NOMO-1 treated with dmso at 0.1 percent for 144 hours (cell line): ENCODE results near the gene GNG8.

Experiments used
- DNase-seq: peaks from one replicate; lab custom pipeline; 2025; ENCODE audit not compliant: unreplicated experiment; lab: John Stamatoyannopoulos, UW

Gene GNG8

DNA sequence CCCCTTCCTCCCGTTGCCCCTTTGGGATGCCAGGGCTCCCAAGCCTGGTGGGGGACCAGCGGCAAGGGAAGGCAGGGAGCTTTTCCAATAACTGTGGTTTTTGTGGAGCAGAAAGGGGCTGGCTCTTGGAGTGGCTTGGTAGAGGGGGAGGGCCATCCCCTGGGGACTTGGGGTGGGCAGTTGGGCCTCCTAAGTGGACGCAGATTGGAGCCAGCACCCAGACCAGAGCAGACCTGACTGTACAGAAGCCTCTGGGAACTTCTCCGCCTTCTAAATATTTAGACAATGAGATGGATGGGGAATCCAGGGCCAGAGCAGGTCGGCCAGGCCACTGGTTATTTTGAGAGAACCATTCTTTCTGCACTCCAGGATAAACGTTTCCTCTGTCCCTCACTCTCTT is 15.3 kb downstream of the GNG8 start:
- DNase-seq, result no peak

DNA sequence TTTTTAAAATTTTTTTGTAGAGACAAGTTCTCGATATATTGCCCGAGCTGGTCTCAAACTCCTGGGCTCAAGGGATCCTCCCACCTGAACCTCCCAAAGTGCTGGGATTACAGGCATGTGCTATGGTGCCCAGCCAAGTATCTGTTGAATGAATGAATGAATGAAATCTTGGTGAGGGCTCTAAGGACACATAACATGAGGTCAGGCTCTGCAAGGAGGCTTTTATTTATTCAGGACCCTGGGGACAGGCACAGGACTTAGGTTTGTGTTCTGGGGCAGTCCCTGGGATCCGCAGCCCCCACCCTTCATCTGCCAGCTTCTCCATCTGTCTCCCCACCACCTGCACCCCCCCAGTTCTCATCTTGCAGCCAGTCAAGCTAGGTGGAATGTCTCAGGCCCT is 15.7 kb downstream of the GNG8 start:
- no peak for DNase-seq

DNA sequence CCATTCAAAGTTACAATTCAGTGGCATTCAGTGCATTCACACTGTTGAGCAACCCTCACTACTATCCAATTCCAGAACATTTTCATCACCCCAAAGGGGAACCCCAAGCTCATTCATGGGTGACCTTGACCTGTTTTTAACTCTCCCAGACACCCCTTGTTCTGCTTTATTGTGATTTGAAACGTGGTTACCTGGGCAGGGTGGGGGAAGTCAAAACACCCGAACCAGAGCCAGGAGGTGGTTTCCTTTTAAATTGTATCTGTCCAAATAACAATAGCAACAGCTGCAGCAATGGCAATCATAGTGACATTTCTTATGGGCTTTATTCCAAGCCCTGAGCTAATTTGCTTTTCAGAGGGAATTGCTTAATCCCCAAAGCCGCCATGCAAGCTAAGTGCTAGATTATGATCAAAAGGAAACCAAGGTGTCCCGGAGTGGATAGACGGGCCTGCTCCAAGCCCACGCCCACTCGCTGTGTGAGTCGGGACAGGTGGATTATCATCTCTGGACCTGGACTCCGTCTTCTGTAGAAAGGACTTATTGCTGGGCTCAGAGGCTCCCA is 17.3 kb downstream of the GNG8 start:
- no peak for DNase-seq

DNA sequence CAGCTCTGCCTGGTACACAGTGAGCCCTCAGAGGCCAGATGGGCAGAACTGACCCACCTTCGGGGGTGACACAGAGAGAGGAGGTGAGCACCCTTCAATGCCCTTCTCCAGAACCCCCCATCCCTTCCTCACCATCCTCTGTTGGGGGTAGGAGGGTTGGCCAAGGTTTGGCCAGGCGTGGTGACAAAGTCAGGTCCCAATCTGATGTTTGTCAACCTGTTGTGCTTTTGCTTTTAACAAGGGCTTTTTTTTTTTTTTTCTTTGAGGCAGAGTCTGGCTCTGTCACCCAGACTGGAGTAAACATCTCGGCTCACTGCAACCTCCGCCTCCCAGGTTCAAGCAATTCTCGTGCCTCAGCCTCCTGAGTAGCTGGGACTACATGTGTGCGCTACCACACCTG is 18.4 kb downstream of the GNG8 start:
- DNase-seq, result no peak

DNA sequence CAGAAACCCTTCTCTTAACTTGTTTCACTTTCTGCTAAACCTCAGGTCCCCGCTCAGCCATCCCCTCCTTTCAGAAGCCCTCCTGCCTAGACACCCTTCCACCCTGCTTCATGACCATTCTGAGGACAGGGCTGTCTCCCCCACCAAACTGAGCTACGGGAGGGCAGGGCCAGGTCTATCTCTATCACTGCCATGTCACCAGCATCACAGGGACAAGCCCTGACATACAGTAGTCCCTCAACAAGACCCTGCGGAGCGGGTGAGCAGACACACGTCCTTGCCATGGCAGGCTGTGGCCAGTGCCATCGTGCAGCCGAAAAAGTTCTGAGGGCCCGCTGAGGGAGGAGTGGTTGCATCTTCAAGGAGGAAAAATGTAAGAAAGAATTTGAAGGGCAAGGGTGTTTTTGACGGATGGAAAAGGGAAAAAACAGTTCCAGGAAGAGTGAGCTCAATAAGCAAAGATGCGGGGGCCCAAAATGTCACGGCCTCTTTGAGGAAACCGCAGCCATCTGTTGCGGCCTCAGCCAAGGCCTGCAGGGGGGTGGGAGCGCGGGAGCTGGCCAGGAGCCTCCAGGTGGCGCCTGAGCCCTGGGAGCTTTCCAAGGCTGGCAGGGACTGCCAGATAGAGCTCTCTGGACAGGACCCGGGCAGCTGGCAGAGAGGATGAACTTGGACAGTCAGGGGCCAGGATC is 19.2 kb downstream of the GNG8 start:
- no peak for DNase-seq

DNA sequence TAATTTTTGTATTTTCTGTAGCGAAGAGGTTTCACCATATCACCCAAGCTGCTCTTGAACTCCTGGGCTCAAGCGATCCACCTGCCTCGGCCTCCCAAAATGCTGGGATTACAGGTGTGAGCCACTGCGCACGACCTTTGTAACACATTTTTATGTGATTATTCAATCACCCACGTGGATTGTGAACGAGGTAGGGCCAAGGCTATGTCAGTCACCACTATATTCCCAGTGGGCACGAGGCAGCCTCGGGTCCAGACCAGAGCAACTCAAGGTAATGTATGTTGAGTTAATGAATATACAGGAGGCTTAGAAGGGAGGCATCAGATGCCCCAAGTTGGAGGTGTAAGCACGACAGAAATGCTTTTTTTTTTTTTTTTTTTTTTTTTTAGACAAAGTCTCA is 20.0 kb downstream of the GNG8 start:
- DNase-seq, result no peak

DNA sequence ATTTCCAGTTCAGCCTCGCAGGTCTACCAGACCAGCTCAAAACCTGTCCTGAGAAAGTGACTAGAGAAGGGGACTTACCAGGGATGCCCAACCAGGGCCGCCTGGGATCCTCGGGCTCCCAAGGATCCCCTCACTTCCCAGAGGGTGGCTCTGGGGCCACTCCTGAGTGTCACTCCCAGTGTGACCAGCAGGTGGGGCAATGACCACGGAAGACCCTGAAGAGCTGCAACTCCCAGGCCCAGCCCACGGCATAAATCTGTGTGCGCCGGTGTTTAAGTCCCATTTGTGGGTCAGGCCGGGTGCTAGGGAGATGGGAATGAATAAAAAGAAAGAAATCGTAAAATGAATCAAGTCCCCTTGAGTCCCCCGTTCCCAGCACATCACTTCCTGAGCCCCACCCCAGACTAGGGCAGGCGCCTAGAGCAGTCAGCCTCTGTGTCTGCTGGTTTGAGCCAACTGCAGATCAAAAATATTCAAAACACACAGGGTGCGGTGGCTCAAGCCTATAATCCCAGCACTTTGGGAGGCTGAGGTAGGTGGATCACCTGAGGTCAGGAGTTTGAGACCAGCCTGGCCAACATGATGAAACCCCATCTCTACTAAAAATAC is 21.8 kb downstream of the GNG8 start:
- no peak for DNase-seq

DNA sequence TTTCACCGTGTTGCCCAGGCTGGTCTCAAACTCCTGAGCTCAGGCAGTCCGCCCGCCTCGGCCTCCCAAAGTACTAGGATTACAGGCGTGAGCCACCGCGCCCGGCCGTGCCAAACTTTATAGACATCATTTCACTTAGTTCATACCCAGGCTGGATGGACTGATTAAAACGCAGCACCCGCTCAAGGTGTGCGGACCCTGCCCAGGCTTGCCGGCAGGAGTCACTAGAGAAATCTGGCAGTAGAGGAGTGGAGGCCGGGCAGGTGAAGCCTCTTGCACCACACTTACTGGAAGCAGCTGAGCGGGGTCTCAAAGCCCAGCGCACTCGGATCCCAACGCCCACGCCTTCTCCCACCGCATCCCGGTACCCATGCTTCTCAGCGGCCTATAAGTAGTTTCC is 22.5 kb downstream of the GNG8 start:
- no peak for DNase-seq

DNA sequence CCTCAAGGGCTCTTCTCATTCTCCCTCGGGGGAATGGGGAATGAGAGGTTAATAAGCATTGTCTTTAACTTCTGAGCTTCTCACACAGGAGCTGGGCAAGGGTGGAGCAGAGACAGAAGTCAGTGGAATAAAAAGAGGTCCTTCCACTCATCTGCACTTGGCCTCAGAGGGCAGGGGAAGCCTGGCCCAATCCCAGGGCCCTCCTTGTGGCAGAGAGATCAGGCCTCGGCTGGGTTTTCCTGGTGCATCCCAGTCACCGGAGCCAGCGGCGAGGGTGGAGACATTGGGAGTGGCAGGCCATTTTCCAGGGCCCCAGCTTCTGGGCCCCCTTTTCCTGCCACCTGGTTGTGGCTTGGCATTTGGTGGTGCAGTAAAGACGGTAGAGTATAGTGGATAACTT is 24.2 kb downstream of the GNG8 start:
- no peak for DNase-seq

DNA sequence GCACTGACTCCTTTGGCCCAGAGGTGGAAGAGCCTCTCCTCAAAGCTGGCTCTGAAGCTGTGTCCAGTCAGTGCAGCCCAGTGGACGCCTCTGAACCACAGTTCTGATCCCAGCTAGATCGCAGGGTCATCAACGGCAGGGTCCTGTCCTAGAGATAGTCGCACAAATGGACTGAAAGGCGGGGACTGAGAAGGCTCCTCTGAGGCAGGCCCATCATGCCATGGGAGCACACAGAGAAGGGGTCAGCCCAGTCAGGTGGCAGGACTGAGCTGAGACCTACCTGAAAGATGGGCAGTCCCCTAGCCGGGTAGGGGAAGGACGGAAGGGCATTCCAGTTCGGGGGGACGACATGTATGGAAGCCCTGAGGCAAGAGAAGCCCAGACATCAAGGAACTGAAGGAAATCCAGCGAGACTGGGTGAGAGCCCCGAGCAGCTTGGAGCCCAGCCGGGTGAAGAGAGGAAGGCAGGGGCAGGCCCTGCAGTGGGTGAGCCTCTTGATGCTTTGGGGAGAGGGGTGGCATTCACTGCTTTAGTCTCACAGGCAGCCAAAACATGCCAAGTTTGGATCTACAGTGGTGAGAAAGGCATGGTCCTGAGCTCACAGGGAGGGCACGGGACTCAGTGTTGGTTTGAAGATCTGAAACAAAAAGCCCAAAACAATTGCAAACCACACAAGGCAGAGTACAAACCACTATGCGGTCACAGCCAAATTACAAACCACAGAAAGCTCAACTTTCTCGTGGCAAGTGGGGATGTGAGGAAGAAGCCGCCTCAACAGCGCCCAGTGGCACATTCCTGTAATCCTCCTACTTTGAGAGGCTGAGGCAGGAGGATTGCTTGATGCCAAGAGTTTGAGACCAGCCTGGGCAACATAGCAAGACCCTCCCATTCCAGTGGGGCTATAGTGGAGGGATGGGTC is 24.9 kb downstream of the GNG8 start:
- DNase-seq, result no peak

DNA sequence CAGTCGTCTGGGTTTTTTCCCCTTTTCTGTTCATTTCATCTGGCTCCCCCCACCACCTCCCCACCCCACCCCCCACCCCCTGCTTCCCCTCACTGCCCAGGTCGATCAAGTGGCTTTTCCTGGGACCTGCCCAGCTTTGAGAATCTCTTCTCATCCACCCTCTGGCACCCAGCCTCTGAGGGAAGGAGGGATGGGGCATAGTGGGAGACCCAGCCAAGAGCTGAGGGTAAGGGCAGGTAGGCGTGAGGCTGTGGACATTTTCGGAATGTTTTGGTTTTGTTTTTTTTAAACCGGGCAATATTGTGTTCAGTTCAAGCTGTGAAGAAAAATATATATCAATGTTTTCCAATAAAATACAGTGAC is 25.6 kb downstream of the GNG8 start:
- DNase-seq, result no peak

DNA sequence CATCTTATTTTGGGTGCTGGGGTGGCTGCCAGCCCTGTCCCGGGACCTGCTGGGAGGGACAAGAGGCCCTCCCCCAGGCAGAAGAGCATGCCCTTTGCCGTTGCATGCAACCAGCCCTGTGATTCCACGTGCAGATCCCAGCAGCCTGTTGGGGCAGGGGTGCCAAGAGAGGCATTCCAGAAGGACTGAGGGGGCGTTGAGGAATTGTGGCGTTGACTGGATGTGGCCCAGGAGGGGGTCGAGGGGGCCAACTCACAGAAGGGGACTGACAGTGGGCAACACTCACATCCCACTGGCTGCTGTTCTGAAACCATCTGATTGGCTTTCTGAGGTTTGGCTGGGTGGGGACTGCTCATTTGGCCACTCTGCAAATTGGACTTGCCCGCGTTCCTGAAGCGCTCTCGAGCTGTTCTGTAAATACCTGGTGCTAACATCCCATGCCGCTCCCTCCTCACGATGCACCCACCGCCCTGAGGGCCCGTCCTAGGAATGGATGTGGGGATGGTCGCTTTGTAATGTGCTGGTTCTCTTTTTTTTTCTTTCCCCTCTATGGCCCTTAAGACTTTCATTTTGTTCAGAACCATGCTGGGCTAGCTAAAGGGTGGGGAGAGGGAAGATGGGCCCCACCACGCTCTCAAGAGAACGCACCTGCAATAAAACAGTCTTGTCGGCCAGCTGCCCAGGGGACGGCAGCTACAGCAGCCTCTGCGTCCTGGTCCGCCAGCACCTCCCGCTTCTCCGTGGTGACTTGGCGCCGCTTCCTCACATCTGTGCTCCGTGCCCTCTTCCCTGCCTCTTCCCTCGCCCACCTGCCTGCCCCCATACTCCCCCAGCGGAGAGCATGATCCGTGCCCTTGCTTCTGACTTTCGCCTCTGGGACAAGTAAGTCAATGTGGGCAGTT is 26.2 kb downstream of the GNG8 start:
- DNase-seq, result no peak

DNA sequence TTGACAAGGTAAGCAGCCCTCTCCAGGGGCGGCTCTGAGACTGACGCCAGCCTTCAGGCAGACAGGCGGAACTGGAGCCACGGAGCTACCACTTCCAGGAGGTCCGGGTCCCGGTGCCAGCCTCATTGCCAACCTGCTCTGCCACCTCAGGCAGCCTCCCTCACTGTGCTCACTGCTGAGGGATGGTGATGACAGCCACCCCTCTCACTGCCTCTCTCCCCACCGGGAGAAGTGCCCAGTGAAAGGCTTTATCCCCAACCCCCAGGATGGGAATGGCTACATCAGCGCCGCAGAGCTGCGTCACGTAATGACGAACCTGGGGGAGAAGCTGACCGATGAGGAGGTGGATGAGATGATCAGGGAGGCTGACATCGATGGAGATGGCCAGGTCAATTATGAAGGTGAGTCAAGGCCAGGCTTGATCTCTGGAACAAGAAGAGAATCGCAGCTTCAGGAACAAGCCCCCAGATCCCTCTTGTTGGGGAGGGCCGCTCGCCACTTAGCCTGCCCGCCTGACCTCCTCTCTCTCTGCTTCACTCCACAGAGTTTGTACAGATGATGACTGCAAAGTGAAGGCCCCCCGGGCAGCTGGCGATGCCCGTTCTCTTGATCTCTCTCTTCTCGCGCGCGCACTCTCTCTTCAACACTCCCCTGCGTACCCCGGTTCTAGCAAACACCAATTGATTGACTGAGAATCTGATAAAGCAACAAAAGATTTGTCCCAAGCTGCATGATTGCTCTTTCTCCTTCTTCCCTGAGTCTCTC is 27.2 kb downstream of the GNG8 start:
- DNase-seq, result no peak

DNA sequence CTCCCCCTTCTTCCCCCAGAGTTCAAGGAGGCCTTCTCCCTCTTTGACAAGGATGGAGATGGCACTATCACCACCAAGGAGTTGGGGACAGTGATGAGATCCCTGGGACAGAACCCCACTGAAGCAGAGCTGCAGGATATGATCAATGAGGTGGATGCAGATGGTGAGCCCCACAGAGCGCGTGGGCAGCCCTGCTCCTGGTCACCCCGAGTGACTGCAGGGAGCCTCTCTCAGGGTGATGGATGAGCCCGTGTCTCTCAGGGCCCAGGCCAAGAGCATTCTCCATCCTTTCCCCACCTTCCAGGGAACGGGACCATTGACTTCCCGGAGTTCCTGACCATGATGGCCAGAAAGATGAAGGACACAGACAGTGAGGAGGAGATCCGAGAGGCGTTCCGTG is 27.8 kb downstream of the GNG8 start:
- no peak for DNase-seq

DNA sequence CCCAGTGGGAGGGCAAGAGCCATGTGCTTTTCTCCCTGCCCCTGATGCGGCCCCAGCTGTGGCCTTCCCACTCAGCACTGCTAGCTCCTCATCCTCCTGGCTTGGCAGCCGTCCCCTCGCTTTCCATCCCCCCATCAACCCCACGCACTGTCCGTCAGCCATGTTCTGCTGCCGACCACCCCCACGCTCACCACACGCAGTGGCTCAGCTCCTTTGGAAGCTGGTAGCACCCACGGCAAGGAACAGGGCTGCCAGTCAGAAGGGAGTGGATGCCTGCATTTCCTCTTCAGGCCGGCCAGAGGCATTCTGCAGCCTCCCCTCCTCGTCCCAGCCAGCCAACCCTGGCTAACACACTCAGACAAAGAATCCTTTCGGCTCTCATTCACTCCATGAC is 28.6 kb downstream of the GNG8 start:
- DNase-seq, result no peak

DNA sequence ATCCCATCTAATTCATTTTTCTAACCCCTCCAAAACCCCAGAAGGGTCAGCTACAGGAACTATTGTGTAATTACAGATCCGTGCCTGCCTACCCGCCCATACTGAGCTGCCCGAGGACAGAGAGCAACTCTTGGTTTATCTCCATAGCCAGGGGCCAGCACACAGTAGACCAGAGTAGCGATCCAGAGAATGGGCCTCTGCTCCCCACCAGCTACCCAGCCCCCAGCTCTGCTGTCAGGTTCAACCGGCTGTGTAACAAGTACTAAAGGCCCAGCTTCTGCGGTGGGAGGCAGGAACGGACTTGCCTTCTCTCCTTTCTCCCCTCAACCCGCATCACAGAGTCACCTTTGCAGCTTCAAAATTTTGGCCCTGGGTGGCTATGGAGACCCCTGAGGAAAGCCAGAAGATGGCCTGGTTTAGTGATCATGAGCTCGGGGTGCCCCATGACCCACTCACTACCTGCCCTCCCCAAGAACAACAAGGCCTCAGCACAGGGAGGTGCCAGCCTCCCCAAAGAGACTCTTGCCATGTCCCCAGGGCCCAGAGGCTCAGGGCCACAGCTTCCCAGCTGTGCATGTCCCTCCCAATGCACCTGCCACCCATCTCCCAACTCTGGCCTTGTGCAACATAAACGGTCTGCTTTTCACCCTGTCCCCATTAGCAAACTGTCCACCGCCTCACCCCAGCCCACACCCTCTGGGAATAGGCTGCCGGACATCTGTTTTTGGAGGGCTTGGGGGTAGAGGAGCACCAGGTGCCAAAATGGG is 29.1 kb downstream of the GNG8 start:
- DNase-seq, result no peak

DNA sequence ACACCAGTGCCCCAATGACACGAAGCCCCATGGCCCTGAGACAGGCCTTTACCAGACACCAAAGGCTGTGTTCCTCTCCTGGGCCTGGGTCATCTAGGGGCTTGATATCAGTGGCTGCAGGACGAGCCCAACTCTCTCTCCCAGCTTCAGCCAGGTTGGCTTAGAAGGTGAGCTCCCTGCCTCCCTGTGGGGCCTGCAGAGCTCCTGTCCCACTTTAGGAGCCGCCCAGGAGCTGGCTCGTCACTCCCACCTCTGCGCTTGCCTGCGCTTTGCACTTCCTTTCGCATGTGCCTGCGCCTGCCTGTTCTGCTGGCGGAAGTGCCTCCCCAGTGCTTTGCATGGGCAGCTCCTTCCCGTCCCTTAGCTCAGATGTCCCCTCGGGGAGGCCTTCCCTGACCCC is 30.0 kb downstream of the GNG8 start:
- no peak for DNase-seq

DNA sequence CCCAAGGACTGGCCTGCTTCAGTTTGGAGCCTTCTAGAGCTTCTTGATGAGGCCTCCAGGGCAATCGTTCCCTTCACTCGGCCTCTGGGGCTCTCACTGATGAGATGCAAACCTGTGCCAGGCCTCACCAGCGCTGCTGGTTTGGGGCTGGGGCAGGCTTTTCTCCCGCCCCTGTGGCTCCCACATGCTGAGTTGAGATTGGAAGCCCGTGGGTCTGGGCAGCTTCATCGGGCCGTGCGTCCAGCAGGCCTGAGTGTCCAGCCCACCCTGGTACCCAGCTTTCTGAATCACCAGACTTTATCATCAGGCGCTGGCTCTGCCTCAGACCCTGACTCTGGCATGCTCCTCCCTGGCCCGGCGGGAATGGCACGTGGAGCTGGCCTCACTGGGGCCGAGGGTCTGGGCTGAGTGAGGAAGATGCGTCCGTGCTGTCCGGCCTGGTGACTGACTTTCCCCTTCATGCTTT is 30.6 kb downstream of the GNG8 start:
- no peak for DNase-seq

DNA sequence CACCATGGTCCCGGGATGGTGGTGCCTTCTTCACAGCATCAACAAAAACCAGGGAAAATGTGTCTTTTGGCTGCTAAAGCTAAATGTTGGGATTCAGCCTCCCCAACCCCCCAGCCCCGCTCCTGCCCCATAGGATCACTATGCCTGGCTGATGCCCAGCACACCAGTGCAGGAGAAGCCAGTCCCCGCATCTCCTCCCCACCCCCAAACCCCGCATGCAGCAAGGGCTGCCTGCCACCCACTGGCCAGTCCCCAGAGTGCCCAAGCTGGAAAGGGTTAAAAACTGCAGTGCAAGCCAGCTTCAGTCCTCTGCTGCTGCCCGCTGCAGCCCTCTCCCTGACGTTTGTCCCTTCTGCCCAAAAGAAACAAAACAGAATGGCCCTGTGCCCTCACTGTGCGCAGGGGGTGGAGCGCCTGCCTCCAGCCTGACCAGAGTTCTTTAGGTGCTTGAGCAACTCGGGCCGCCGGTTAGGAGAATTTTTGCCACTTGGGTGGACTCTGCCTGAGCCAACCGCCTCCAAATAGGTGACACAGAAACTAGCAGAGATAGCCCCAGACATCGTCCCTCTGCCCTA is 31.1 kb downstream of the GNG8 start:
- no peak for DNase-seq
